ENCODE measurements around the gene TUBE1. TPM values are rescaled to one million over a fixed set of nuclear protein-coding genes. Genes with fewer than 3 reads are reported as not detected.

Gene TUBE1
- total and polyA plus RNA-seq, 2 experiments from 2014 or later: 26.3 to 27.7 TPM

DNA sequence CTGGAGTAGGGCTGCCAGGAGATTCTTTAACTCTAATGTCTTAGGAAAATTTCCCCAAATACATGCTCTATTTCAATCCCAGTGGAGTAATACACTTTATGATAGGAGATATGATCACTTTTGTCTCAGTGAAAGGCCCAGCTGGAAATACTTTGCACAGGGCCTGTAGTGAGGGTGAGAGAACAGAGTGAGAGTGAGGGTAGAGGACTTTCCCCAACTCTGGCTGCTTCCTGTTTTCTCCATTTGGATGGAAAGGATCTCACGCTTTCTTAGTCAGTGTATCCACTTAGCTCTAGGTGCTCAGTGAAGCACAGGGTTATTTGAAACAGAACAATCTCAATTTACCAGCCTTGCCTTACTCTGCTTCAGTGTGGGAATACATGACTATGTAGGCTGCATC, 36.7 kb upstream of the TUBE1 start (continued):
- TF ChIP-seq, protein P1, sequence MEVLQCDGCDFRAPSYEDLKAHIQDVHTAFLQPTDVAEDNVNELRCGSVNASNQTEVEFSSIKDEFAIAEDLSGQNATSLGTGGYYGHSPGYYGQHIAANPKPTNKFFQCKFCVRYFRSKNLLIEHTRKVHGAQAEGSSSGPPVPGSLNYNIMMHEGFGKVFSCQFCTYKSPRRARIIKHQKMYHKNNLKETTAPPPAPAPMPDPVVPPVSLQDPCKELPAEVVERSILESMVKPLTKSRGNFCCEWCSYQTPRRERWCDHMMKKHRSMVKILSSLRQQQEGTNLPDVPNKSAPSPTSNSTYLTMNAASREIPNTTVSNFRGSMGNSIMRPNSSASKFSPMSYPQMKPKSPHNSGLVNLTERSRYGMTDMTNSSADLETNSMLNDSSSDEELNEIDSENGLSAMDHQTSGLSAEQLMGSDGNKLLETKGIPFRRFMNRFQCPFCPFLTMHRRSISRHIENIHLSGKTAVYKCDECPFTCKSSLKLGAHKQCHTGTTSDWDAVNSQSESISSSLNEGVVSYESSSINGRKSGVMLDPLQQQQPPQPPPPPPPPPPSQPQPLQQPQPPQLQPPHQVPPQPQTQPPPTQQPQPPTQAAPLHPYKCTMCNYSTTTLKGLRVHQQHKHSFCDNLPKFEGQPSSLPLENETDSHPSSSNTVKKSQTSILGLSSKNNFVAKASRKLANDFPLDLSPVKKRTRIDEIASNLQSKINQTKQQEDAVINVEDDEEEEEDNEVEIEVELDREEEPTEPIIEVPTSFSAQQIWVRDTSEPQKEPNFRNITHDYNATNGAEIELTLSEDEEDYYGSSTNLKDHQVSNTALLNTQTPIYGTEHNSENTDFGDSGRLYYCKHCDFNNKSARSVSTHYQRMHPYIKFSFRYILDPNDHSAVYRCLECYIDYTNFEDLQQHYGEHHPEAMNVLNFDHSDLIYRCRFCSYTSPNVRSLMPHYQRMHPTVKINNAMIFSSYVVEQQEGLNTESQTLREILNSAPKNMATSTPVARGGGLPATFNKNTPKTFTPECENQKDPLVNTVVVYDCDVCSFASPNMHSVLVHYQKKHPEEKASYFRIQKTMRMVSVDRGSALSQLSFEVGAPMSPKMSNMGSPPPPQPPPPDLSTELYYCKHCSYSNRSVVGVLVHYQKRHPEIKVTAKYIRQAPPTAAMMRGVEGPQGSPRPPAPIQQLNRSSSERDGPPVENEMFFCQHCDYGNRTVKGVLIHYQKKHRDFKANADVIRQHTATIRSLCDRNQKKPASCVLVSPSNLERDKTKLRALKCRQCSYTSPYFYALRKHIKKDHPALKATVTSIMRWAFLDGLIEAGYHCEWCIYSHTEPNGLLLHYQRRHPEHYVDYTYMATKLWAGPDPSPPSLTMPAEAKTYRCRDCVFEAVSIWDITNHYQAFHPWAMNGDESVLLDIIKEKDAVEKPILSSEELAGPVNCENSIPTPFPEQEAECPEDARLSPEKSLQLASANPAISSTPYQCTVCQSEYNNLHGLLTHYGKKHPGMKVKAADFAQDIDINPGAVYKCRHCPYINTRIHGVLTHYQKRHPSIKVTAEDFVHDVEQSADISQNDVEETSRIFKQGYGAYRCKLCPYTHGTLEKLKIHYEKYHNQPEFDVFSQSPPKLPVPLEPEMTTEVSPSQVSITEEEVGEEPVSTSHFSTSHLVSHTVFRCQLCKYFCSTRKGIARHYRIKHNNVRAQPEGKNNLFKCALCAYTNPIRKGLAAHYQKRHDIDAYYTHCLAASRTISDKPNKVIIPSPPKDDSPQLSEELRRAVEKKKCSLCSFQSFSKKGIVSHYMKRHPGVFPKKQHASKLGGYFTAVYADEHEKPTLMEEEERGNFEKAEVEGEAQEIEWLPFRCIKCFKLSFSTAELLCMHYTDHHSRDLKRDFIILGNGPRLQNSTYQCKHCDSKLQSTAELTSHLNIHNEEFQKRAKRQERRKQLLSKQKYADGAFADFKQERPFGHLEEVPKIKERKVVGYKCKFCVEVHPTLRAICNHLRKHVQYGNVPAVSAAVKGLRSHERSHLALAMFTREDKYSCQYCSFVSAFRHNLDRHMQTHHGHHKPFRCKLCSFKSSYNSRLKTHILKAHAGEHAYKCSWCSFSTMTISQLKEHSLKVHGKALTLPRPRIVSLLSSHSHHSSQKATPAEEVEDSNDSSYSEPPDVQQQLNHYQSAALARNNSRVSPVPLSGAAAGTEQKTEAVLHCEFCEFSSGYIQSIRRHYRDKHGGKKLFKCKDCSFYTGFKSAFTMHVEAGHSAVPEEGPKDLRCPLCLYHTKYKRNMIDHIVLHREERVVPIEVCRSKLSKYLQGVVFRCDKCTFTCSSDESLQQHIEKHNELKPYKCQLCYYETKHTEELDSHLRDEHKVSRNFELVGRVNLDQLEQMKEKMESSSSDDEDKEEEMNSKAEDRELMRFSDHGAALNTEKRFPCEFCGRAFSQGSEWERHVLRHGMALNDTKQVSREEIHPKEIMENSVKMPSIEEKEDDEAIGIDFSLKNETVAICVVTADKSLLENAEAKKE (CRISPR knock-in tag; IDR thresholded peaks at IDR 0.05): no peak
- no peak for TF ChIP-seq ZNF331 (CRISPR knock-in tag; IDR thresholded peaks at IDR 0.05; ENCODE audit: low read depth)
- TF ChIP-seq CREB1 (CRISPR knock-in tag; IDR thresholded peaks at IDR 0.05; ENCODE audit: low read depth): no peak

DNA sequence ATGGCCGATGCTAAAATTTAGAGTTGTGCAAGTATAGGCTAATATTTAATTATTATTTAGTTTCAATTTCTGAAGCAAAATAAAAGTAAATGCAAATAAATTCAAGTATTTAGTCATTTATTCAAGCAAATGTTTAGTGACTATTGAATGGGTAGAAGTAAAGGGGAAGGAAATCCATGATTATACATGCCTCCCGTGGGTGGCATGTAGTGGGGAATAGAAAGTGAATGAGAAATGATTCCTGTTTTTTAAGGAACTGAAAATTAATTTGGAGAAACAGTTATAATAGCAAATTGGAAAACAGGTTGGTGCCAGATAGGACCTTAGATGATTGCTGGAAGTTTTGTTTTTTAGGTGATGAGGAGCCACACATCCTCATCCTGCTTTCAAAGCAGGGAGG, 35.5 kb upstream of the TUBE1 start:
- no peaks in the 10 kb centered on the region for H3F3A ChIP-seq (replicated peaks; ENCODE audit: low read depth)
- H3K27me3 ChIP-seq (ENCODE audit: insufficient read depth): no peaks in the 10 kb centered on the region
- H2AFZ ChIP-seq: no peak overlapping the region; the same call in 1 of the 2 replicates
- H3K9me2 ChIP-seq (ENCODE audit: insufficient read depth): no peaks in the 10 kb centered on the region
- DNase-seq (ENCODE audit: low spot score) (no peak), ATAC-seq (no peak)
- Mint-ChIP-seq H3K27ac (no peak overlapping the region; the same call in 1 of the 2 replicates), H3K27me3 (ENCODE audit: insufficient read depth, low read depth, poor library complexity) (no peaks in the 10 kb centered on the region), H3K4me1 (peaks cover 9% of the 10 kb centered on the region), H3K4me3 (no peak overlapping the region), H3K36me3 (ENCODE audit: low read depth) (no peaks in the 10 kb centered on the region), H3K9me3 (no peaks in the 10 kb centered on the region; the same call in 2 of the 3 replicates)
- H3K4me2 ChIP-seq: no peak overlapping the region
- H3K27ac ChIP-seq (ENCODE audit: low read depth): no peak overlapping the region
- H3K4me3 ChIP-seq: no peak overlapping the region
- H3K79me2 ChIP-seq (replicated peaks; ENCODE audit: insufficient read depth): no peaks in the 10 kb centered on the region
- H3K4me1 ChIP-seq (ENCODE audit: insufficient read depth): no peaks in the 10 kb centered on the region
- no peaks in the 10 kb centered on the region for H3K36me3 ChIP-seq (ENCODE audit: insufficient read depth)
- H4K20me1 ChIP-seq (replicated peaks; ENCODE audit: insufficient read depth): no peaks in the 10 kb centered on the region
- TF ChIP-seq STAT1 (IDR thresholded peaks at IDR 0.05; ENCODE audit: unreplicated experiment) (no peak), EZH2phosphoT487 (IDR thresholded peaks at IDR 0.05; ENCODE audit: unreplicated experiment) (no peak), ZNF331 (CRISPR knock-in tag; IDR thresholded peaks at IDR 0.05; ENCODE audit: low read depth) (no peak), CREB1 (CRISPR knock-in tag; IDR thresholded peaks at IDR 0.05; ENCODE audit: low read depth) (no peak), JUNB (IDR thresholded peaks at IDR 0.05; ENCODE audit: unreplicated experiment) (no peak), ZNF114 (CRISPR knock-in tag; IDR thresholded peaks at IDR 0.05) (no peak), POLR2AphosphoS5 (IDR thresholded peaks at IDR 0.05; ENCODE audit: low read depth) (no peak)
- TF ChIP-seq, protein P2, sequence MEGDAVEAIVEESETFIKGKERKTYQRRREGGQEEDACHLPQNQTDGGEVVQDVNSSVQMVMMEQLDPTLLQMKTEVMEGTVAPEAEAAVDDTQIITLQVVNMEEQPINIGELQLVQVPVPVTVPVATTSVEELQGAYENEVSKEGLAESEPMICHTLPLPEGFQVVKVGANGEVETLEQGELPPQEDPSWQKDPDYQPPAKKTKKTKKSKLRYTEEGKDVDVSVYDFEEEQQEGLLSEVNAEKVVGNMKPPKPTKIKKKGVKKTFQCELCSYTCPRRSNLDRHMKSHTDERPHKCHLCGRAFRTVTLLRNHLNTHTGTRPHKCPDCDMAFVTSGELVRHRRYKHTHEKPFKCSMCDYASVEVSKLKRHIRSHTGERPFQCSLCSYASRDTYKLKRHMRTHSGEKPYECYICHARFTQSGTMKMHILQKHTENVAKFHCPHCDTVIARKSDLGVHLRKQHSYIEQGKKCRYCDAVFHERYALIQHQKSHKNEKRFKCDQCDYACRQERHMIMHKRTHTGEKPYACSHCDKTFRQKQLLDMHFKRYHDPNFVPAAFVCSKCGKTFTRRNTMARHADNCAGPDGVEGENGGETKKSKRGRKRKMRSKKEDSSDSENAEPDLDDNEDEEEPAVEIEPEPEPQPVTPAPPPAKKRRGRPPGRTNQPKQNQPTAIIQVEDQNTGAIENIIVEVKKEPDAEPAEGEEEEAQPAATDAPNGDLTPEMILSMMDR (conservative IDR thresholded peaks at IDR 0.05; ENCODE audit: low read depth in 2 of 2): no peak
- TF ChIP-seq, protein P3, sequence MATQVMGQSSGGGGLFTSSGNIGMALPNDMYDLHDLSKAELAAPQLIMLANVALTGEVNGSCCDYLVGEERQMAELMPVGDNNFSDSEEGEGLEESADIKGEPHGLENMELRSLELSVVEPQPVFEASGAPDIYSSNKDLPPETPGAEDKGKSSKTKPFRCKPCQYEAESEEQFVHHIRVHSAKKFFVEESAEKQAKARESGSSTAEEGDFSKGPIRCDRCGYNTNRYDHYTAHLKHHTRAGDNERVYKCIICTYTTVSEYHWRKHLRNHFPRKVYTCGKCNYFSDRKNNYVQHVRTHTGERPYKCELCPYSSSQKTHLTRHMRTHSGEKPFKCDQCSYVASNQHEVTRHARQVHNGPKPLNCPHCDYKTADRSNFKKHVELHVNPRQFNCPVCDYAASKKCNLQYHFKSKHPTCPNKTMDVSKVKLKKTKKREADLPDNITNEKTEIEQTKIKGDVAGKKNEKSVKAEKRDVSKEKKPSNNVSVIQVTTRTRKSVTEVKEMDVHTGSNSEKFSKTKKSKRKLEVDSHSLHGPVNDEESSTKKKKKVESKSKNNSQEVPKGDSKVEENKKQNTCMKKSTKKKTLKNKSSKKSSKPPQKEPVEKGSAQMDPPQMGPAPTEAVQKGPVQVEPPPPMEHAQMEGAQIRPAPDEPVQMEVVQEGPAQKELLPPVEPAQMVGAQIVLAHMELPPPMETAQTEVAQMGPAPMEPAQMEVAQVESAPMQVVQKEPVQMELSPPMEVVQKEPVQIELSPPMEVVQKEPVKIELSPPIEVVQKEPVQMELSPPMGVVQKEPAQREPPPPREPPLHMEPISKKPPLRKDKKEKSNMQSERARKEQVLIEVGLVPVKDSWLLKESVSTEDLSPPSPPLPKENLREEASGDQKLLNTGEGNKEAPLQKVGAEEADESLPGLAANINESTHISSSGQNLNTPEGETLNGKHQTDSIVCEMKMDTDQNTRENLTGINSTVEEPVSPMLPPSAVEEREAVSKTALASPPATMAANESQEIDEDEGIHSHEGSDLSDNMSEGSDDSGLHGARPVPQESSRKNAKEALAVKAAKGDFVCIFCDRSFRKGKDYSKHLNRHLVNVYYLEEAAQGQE (IDR thresholded peaks at IDR 0.05; ENCODE audit: unreplicated experiment): no peak
